ENCODE measurements around the gene TFDP2.

The TFDP2 gene

DNA sequence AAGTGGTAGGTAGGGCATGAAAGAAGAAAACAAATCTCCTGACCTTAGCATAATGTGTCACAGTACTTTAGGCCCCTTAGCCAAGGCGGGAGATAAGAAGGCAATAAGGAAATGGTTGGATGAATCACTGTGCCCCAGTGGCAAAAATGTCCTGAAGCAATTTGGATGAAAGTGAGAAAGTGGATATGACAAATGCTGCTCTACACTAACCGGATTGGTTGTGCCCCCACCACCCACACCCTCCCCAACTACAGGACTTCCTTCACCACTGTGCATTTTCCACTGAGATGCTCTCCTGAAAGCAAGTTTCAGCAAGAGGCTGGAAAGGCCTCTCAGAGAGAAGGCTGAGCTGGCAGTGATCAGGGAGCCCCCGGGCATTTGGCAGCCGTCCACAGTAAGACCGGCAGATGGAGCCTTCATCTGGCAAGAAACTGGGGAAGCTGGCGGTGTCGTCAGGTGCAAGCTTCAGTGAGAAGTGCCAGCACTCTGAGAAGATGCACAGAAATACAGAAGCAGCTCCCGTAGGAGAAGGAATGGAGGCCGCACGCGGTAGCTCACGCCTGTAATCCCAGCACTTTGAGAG is 209.1 kb downstream of the TFDP2 start:
- Histone ChIP-seq H3K4me3 (ENCODE audit: low read length) (no peak overlapping the region), H3K27me3 (ENCODE audit: control insufficient read depth, low read length) (no peaks in the 10 kb centered on the region), H3F3A (ENCODE audit: control insufficient read depth, insufficient read depth) (no peaks in the 10 kb centered on the region), H3K9me2 (replicated peaks; ENCODE audit: control insufficient read depth, low read length) (no peaks in the 10 kb centered on the region), H3K79me2 (ENCODE audit: control insufficient read depth, low read length) (no peaks in the 10 kb centered on the region), H3K36me3 (ENCODE audit: control insufficient read depth, low read length) (no peaks in the 10 kb centered on the region), H4K20me1 (ENCODE audit: control insufficient read depth, insufficient read depth, low read depth, low read length) (no peaks in the 10 kb centered on the region), H3K27ac (ENCODE audit: low read depth, low read length) (no peak overlapping the region), H3K9me3 (ENCODE audit: control insufficient read depth, insufficient read depth, low read length) (no peaks in the 10 kb centered on the region), H3K4me1 (ENCODE audit: control insufficient read depth, low read length) (no peaks in the 10 kb centered on the region), H3K4me2 (ENCODE audit: low read length) (no peak overlapping the region)
- TF ChIP-seq EZH2phosphoT487 (IDR thresholded peaks at IDR 0.05; ENCODE audit: borderline replicate concordance, low read length): no peak
- TF ChIP-seq, protein P1, sequence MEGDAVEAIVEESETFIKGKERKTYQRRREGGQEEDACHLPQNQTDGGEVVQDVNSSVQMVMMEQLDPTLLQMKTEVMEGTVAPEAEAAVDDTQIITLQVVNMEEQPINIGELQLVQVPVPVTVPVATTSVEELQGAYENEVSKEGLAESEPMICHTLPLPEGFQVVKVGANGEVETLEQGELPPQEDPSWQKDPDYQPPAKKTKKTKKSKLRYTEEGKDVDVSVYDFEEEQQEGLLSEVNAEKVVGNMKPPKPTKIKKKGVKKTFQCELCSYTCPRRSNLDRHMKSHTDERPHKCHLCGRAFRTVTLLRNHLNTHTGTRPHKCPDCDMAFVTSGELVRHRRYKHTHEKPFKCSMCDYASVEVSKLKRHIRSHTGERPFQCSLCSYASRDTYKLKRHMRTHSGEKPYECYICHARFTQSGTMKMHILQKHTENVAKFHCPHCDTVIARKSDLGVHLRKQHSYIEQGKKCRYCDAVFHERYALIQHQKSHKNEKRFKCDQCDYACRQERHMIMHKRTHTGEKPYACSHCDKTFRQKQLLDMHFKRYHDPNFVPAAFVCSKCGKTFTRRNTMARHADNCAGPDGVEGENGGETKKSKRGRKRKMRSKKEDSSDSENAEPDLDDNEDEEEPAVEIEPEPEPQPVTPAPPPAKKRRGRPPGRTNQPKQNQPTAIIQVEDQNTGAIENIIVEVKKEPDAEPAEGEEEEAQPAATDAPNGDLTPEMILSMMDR (IDR thresholded peaks at IDR 0.05; ENCODE audit: low read depth, low read length, poor library complexity, severe bottlenecking): no peak

DNA sequence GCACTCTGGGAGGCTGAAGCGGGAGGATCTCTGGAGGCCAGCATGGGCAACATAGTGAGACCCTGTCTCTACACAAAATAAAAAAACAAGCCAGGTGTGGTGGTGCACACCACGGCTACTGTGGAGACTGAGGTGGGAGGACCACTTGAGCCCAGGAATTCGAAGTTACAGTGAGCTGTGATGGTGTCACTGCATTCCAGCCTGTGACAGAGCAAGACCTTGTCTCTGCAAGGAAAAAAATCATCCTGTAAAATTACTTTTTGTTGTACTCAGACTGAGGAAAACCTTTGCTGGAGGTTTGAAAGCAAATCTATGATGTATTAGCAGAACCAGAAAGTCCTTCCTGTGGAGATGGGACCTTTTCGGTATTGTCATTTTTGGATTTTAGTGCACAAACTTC is 209.6 kb downstream of the TFDP2 start:
- Histone ChIP-seq H3K4me3 (ENCODE audit: low read length) (no peak overlapping the region), H3K4me2 (ENCODE audit: low read length) (no peak overlapping the region), H3K27me3 (ENCODE audit: control insufficient read depth, low read length) (no peaks in the 10 kb centered on the region), H3F3A (ENCODE audit: control insufficient read depth, insufficient read depth) (no peaks in the 10 kb centered on the region), H3K79me2 (ENCODE audit: control insufficient read depth, low read length) (no peaks in the 10 kb centered on the region), H3K4me1 (ENCODE audit: control insufficient read depth, low read length) (no peaks in the 10 kb centered on the region), H4K20me1 (ENCODE audit: control insufficient read depth, insufficient read depth, low read depth, low read length) (no peaks in the 10 kb centered on the region), H3K36me3 (ENCODE audit: control insufficient read depth, low read length) (no peaks in the 10 kb centered on the region), H3K9me3 (ENCODE audit: control insufficient read depth, insufficient read depth, low read length) (no peaks in the 10 kb centered on the region), H3K27ac (ENCODE audit: low read depth, low read length) (no peak overlapping the region), H3K9me2 (replicated peaks; ENCODE audit: control insufficient read depth, low read length) (no peaks in the 10 kb centered on the region)
- TF ChIP-seq, protein P1 (IDR thresholded peaks at IDR 0.05; ENCODE audit: low read depth, low read length, poor library complexity, severe bottlenecking): no peak
- TF ChIP-seq EZH2phosphoT487 (IDR thresholded peaks at IDR 0.05; ENCODE audit: borderline replicate concordance, low read length): no peak

- no peak overlapping the region for H3K4me3 ChIP-seq (ENCODE audit: low read length)
- no peaks in the 10 kb centered on the region for H3K36me3 ChIP-seq (ENCODE audit: control insufficient read depth, low read length)
- no peaks in the 10 kb centered on the region for H3K9me3 ChIP-seq (ENCODE audit: control insufficient read depth, insufficient read depth, low read length)
- TF ChIP-seq EZH2phosphoT487 (IDR thresholded peaks at IDR 0.05; ENCODE audit: borderline replicate concordance, low read length): no peak
- TF ChIP-seq, protein P1 (IDR thresholded peaks at IDR 0.05; ENCODE audit: low read depth, low read length, poor library complexity, severe bottlenecking): no peak
- H3K27ac ChIP-seq (ENCODE audit: low read depth, low read length): no peak overlapping the region
- no peaks in the 10 kb centered on the region for H3K4me1 ChIP-seq (ENCODE audit: control insufficient read depth, low read length)
- H3K27me3 ChIP-seq (ENCODE audit: control insufficient read depth, low read length): no peaks in the 10 kb centered on the region
- H3K4me2 ChIP-seq (ENCODE audit: low read length): no peak overlapping the region
- no peaks in the 10 kb centered on the region for H4K20me1 ChIP-seq (ENCODE audit: control insufficient read depth, insufficient read depth, low read depth, low read length)
- no peaks in the 10 kb centered on the region for H3F3A ChIP-seq (ENCODE audit: control insufficient read depth, insufficient read depth)
- H3K9me2 ChIP-seq (replicated peaks; ENCODE audit: control insufficient read depth, low read length): no peaks in the 10 kb centered on the region
- no peaks in the 10 kb centered on the region for H3K79me2 ChIP-seq (ENCODE audit: control insufficient read depth, low read length)
These were observed 211.3 kb downstream of the TFDP2 start for GRCh38 chr3:141938011-141938500.

Measured in DOHH2 (cell line).